ENCODE results near the gene SGCD.

The SGCD gene

GRCh38 chr5:156411185-156411613, 84.2 kb downstream of the SGCD start:
- DNase-seq (ENCODE audit: low read depth): peak; percentile 75
- no peak for TF ChIP-seq CTCF (conservative IDR thresholded peaks at IDR 0.05; ENCODE audit: control insufficient read depth, insufficient read depth, low read depth, low read length)
- H3K4me3 ChIP-seq (ENCODE audit: control insufficient read depth, low read depth, low read length): no peak overlapping the region

GRCh38 chr5:156411957-156412356, 85.0 kb downstream of the SGCD start:
- no peak for DNase-seq (ENCODE audit: low read depth)
- no peak overlapping the region for H3K4me3 ChIP-seq (ENCODE audit: control insufficient read depth, low read depth, low read length)
- no peak for TF ChIP-seq CTCF (conservative IDR thresholded peaks at IDR 0.05; ENCODE audit: control insufficient read depth, insufficient read depth, low read depth, low read length)

GRCh38 chr5:156414391-156414790, 87.4 kb downstream of the SGCD start:
- DNase-seq (ENCODE audit: low read depth): peak; percentile 40
- H3K4me3 ChIP-seq (ENCODE audit: control insufficient read depth, low read depth, low read length): no peak overlapping the region
- TF ChIP-seq CTCF (conservative IDR thresholded peaks at IDR 0.05; ENCODE audit: control insufficient read depth, insufficient read depth, low read depth, low read length): no peak

GRCh38 chr5:156419661-156420060, 92.7 kb downstream of the SGCD start:
- H3K4me3 ChIP-seq (ENCODE audit: control insufficient read depth, low read depth, low read length): no peak overlapping the region
- DNase-seq (ENCODE audit: low read depth): no peak
- TF ChIP-seq CTCF (conservative IDR thresholded peaks at IDR 0.05; ENCODE audit: control insufficient read depth, insufficient read depth, low read depth, low read length): no peak

- DNase-seq (ENCODE audit: low read depth): peak; percentile 43
- TF ChIP-seq CTCF (conservative IDR thresholded peaks at IDR 0.05; ENCODE audit: control insufficient read depth, insufficient read depth, low read depth, low read length): no peak
- H3K4me3 ChIP-seq (ENCODE audit: control insufficient read depth, low read depth, low read length): no peak overlapping the region
Measured at GRCh38 chr5:156420665-156421064, 93.7 kb downstream of the SGCD start.

- no peak for TF ChIP-seq CTCF (conservative IDR thresholded peaks at IDR 0.05; ENCODE audit: control insufficient read depth, insufficient read depth, low read depth, low read length)
- DNase-seq (ENCODE audit: low read depth): no peak
- no peak overlapping the region for H3K4me3 ChIP-seq (ENCODE audit: control insufficient read depth, low read depth, low read length)
Measured at GRCh38 chr5:156421798-156422197, 94.8 kb downstream of the SGCD start.

GRCh38 chr5:156423597-156423996, 96.6 kb downstream of the SGCD start:
- no peak overlapping the region for H3K4me3 ChIP-seq (ENCODE audit: control insufficient read depth, low read depth, low read length)
- no peak for DNase-seq (ENCODE audit: low read depth)
- no peak for TF ChIP-seq CTCF (conservative IDR thresholded peaks at IDR 0.05; ENCODE audit: control insufficient read depth, insufficient read depth, low read depth, low read length)

All from fibroblast of mammary gland (primary cell).